Stimulated activated CD4-positive, alpha-beta T cell treated with anti-CD3 and anti-CD28 coated beads, Interleukin-1b, Interleukin-23, amount 100 ng/mL, for 24 hours (primary cell): ENCODE measurements around the gene CYP3A5.
"Not testable (repeated sequence)": the region's sequence is repeated elsewhere in the genome, so short reads cannot be mapped to it uniquely, and the experiment has no call there.

Experiments used
- DNase-seq, 4 experiments: peaks; one replicate each; pipeline ENCODE4 v3.0.0-alpha.2; 2020; ENCODE audit warnings: low read depth in 4 of 4, low spot score in 1 of 4

CYP3A5 gene

GRCh38 chr7:99679400-99680191 is at the start of gene CYP3A5:
CYP3A5 (minus strand) TSS chr7:99679996; CDS start chr7:99679896, 100 bp downstream.
- no peak for DNase-seq

GRCh38 chr7:99728615-99729014 is 48.8 kb upstream of the CYP3A5 start:
- DNase-seq, result no peak

- DNase-seq, result not testable (repeated sequence)
Measured at GRCh38 chr7:99723201-99723600, 43.4 kb upstream of the CYP3A5 start.

- DNase-seq, result no peak
Measured at GRCh38 chr7:99720800-99721595, 41.2 kb upstream of the CYP3A5 start.

- no peak for DNase-seq
Measured at GRCh38 chr7:99719996-99720769, 40.4 kb upstream of the CYP3A5 start.

GRCh38 chr7:99713995-99714570 is 34.3 kb upstream of the CYP3A5 start:
- DNase-seq, result no peak

GRCh38 chr7:99709838-99710578 is 30.2 kb upstream of the CYP3A5 start:
- no peak for DNase-seq

GRCh38 chr7:99709260-99709659 is 29.5 kb upstream of the CYP3A5 start:
- DNase-seq, result no peak

- DNase-seq, result no peak
Measured at GRCh38 chr7:99707096-99707495, 27.3 kb upstream of the CYP3A5 start.

- DNase-seq, result no peak
Measured at GRCh38 chr7:99699946-99700345, 20.1 kb upstream of the CYP3A5 start.

- DNase-seq, result not testable (repeated sequence)
Measured at GRCh38 chr7:99698867-99699730, 19.3 kb upstream of the CYP3A5 start.

- DNase-seq, result no peak
Measured at GRCh38 chr7:99694912-99695304, 15.1 kb upstream of the CYP3A5 start.

GRCh38 chr7:99694201-99694911 is 14.6 kb upstream of the CYP3A5 start:
- no peak for DNase-seq

- no peak for DNase-seq
Measured at GRCh38 chr7:99693427-99694200, 13.8 kb upstream of the CYP3A5 start.

- DNase-seq, result no peak
Measured at GRCh38 chr7:99693100-99693426, 13.3 kb upstream of the CYP3A5 start.

- DNase-seq, result not testable (repeated sequence)
Measured at GRCh38 chr7:99692563-99692962, 12.8 kb upstream of the CYP3A5 start.

- DNase-seq, result not testable (repeated sequence)
Measured at GRCh38 chr7:99691658-99692057, 11.9 kb upstream of the CYP3A5 start.

- DNase-seq, result not testable (repeated sequence)
Measured at GRCh38 chr7:99690918-99691317, 11.1 kb upstream of the CYP3A5 start.
